Measurements from ENCODE around the gene KIFBP.

Gene KIFBP

DNA sequence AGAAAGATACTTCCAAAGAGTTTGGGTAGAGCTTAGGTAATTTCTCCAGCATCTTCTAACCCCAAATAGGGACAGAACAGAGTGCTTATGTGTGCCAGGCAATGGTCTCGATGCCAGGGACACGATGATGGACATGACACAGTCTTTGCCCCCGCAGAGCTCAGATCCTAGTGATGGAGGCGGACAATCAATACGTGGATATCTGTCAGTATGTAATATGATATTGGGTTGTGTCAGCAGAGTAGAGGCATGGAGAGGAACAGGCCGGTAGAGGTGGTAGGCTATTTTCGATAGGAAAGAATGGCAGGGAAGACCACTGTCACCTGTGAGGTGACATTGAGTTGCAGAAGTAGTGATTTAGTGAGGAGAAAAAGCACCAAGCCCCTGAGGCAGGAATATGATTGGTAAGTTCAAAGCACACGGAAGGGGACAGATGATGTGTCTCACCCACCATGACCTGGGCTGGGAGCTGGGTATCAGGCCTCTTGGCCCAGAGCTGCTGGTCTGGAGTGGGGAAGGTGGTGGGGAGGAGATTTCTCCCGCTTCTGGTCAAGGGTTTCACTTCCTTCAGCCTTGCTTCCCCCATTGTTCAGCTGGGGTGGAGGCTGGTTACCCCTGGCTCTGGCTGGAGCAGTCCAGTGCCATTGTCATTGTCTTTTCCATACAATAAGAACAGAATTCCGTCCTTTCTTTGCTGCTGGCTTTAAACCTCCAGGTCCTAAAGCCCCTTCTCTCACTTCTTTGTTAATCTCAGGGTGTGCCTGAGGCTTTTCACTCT lies 63.3 kb downstream of the KIFBP start:
- no peak for DNase-seq (ENCODE audit: low read depth)

DNA sequence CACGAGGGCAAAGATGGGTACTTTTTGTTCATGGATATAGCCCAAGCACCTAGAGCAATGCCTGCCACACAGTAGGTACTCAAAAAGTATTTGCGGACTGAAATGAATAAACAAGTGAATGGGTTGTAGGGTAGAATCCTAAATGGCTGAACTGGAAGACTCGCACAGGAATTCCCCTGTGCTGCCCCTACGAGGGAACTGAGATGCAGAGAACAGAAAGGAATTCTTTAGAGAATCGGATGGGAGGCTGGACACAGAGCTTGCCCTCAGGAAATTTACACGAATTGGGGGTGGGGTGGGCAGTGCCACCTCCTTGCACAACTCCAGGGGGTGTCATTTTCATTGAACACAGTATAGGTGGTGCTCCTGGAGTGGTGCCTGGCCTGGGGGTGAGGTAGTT lies 64.1 kb downstream of the KIFBP start:
- DNase-seq (ENCODE audit: low read depth) = no peak

DNA sequence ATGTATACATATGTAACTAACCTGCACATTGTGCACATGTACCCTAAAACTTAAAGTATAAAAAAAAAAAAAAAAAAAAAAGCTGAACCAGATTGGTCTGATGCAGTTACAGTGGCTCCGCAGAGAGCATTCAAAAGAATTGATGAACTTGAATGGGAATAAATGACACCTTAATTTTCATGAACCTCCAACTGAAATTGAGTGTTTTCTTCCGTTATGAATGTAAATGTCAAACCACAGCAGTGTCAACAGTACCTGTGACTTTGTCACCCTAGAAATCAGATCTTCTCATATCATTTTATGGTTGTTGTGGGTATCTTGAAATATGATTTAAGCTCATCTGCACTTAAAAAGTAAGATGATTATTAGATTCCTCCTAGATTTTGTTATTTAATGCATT lies 66.6 kb downstream of the KIFBP start:
- DNase-seq (ENCODE audit: low read depth) = no peak

DNA sequence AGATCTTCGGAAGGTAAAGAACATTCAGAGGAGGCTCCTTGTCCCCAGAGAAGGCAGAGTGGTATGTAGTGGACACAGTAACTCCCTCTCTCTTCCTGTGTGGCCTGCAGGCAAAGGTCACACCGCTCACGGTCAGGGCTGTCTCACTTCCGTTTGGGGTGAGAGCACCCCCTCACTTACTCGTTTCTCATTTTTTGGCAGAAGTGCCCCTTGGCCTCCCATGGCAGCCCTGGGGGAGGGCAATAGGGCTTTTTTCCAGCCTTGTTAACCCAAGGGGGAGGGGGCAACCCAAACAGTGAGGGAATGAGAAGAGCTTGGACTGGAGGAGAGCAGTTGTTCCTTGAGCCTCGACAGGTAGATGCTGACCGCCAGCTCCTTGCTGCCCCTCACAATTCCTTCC lies 67.5 kb downstream of the KIFBP start:
- no peak for DNase-seq (ENCODE audit: low read depth)

DNA sequence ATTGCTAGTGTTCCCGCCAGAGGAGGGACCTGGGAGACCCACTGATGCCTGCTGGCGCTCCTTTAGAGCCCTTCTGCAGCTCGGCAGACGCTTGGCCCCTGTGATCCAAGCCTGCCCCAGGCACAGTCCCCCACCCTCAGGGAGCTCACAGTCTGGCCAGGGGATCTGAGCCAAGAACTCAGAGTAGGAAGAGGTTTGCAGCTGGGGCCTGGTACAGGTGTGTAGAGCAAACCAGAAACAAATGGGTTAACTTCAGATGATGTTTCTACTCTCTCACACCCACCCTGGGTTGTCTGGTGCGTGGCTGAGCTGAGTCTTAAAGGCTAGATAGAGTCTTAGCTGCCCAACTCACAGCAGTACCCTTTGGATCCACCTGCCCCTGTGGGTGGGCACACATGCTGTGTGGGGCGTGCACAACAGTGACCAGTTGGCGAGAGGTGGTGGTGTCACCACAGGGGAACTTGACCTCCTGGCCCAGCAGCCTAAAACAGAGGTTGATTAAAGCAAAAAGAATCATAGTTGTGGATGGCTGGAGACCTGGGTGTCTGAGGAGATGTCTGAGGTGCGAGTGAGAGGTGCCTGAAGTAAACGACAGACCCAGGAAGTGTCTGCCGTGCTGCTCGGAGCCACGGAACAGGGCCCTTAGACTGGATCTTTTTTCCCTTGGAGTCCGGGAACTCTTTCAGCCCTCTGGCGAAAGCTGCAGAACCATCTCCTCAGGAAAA lies 68.1 kb downstream of the KIFBP start:
- DNase-seq (ENCODE audit: low read depth) = no peak

DNA sequence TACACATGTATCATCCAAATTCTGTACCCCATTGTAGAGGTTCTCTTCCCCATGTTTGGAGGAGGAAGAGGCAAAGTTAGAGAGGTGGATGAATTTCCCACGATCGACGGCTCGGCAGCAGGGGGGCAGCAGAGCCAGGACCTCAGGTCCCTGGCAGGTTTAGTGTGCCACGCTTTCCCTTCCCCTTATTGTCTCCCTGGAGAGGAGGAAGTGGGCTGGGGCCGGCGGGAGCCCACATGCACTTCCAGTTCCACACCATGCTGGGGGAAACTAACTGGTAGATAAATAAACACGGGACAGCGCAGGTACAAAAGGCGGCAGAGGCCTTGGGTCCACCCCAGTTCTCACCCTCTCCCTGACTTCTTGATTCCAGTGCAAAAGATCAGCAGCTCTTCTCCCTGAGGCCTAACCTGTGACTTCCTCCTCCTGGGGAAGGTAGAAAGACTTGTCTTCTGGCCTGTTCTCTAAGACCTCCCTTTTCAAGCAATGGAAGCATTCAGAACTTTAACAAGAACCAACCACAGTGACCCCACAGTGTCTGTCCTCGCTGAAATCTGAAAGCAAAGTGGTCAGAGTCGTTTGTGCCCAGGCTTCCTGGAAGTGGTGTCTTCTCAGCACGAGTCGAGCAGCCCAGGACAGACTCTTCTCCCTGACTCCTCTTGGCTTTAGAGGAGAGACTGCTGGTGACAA lies 68.8 kb downstream of the KIFBP start:
- no peak for DNase-seq (ENCODE audit: low read depth)

DNA sequence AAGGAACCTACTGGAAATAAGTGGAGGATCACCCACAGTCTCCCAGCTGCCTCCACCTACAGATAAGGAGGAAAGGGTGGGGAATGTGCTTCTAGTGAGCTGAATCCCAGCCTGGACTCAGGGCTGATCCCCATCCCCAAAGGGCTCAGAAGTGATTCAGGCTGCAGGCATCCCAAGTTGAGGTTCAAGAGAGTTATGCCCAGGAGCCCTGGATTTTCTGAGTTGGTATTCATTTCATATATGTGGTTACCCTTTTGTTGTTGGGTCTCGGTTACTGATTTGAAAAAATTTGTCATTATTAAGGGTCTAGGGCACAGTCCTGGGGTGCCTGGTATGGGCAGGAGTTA lies 69.3 kb downstream of the KIFBP start:
- peak; percentile 25 for DNase-seq (ENCODE audit: low read depth)

DNA sequence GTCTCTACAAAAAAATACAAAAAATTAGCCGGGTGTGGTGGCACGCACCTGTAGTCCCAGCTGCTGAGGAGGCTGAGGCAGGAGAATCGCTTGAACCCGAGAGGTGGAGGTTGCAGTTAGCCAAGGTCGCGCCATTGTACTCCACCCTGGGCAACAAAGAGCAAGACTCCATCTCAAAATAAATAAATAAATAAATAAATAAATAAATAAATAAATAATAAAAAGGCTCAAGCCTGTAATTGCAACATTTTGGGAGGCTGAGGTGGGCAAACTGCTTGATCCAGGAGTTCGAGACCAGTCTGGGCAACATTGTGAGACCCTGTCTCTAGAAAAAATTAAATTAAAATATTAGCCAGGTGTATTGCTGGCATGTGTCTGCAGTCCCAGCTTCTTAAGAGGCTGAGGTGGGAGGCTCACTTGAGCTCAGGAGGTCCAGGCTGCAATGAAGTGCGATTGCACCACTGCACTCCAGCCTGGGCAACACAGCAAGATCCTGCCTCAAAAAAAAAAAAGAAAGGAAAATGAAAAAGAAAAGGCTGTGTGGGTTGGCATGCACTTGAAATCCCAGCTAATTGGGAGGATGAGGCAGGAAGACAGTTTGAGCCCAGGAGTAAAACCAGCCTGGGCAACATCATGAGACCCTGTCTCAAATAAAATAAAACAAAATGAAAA lies 71.7 kb downstream of the KIFBP start:
- DNase-seq (ENCODE audit: low read depth) = no peak

DNA sequence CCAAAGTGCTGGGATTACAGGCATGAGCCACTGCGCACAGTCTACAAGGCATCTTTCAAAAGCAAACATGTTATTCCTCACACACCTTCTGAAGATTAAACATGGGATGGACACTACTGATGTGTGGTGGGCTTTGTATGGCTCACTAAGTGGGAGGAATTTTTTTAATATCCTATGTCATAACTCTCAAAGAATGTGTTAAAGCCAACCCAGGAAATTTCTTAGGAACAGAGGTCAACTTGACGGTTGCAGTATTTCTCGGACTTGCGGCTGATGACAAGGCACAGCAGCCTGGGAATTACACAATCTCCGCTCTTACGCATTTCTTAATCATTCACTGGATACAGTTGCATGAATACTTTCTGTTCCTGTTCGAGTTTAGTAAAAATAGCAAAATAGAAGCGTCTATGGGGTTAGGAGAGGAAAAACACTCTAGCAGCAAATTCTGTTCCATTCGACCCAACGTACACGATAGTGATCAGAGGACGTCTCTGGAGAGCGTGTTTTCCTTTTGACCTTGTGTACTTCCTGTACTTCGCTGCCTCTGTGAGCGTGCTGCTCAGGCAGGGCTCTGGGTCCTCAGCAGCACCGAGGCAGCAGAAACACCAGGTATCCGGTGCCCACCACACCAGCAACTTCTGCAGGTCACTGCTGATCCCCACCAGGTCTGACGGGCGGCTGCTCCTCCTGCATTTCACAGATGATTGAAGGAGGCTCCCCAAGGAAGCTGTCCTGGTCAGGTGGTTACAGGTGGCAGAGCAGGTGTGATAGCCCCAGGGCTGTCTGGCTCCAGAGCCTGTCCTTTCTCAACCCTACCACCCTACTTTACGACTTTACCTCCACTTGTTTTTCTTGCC lies 72.9 kb downstream of the KIFBP start:
- peak; percentile 98 for DNase-seq (ENCODE audit: low read depth)

DNA sequence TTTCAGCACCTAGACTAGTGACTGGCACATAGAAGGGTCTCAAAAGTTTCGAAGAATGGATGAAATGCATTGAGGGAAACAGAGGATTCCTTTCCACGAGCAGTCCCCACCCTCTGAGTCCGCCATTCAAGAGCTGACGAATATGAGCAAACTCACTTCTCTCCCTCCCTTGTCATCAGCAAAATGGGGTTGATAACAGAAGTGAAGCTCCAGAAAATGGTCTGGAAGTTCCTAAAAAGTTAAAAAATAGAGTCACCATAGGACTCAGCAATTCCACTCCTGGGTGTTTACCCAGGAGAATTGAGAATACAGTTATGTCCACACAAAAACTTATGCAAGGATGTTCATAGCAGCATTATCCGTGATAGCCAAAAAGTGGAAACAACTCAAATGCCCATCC lies 74.3 kb downstream of the KIFBP start:
- DNase-seq (ENCODE audit: low read depth) = no peak

DNA sequence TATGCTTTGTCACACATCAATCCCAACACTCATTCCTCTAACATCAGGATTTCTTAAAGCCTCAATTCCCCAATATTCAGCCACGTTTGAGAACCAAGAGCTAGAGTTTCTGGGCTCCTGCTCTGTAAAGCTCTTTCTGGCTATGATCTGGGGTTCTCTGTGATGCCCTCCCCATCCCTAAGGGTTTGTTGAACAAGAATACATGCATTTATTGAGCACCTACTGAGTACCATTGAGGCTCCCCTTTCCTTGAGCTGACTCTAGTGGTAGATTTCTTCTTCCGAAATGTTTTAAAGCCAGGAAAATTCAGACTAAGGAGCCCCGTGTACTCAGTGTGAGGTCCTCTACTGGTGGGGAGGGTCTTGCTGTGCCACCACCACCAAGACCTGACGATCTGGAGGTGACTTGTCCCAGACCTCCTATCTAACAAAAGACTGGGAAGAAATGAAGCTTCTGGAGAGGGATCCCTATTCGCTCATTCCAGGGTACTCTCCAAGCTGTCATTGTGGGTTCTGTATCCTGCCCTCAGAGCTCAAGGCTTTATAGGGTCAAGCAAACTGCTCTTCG lies 76.2 kb downstream of the KIFBP start:
- DNase-seq (ENCODE audit: low read depth) = no peak

DNA sequence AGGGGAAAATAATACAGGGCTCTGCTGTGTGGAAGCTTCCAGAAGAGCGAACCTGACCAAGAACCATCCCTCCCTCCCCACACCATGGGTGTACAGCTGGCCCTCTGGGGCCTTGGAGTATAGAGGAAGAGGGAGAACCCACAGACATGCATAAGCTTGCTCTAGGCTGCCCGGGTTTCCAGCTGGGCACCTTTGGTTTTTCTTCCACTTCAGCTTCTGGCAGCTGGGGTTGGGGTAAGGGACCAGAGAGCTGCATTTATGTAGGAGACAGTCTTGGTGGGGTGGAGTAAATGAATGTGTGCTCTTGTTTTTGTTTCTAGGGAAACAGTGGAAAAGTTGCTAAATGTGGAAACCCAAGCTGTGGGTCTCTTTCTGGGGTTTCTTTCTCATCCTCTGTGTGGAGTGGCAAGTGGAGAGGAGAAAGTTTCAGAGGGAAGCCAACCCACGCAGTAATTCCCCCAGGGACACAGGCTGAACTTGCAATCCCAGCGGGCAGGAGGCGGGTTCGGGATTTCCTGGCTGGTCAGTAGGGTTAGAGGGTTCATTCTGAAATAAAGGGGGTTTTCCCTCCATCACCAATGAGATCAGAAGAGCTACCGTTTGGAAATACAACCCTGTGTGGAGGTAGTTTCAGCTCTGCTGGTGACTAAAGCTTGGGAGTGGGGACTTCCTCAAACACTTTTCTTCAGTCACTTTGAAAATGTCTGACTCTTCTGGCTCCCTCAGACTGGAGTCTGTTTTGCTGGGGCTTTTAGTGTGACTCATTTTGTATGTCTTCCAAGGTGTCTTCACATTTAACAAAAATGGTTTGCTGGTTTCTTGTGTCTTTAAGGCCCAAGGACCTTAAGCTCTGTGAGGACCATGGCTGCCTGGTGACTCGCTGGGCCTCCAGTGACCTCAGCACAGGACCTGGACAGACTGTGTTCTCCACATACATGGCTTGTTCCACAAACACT lies 77.1 kb downstream of the KIFBP start:
- no peak for DNase-seq (ENCODE audit: low read depth)
